Measurements from ENCODE around the gene FAM83B. TPM values are rescaled to one million over a fixed set of nuclear protein-coding genes. Genes with fewer than 3 reads are reported as not detected.

The FAM83B gene
- total RNA-seq, 1 experiment from 2014 or later, result 5.7 TPM

- Histone ChIP-seq H4K91ac (ENCODE audit: insufficient read length, low read depth, low read length) (no peak overlapping the region), H4K5ac (ENCODE audit: insufficient read length, low read depth, low read length) (no peak overlapping the region), H3K18ac (ENCODE audit: insufficient read length, low read depth, low read length) (no peak overlapping the region), H2BK20ac (ENCODE audit: low read depth, low read length, poor library complexity, severe bottlenecking) (no peak overlapping the region), H3K14ac (ENCODE audit: insufficient read depth, low read length) (no peak overlapping the region), H4K8ac (replicated peaks; ENCODE audit: insufficient read length, low read depth, low read length) (no peak overlapping the region), H2AFZ (ENCODE audit: low read length) (no peak overlapping the region), H2BK5ac (ENCODE audit: insufficient read length, low read length) (no peak overlapping the region), H3T11ph (ENCODE audit: low read length) (no peak overlapping the region), H2BK120ac (ENCODE audit: low read depth, low read length, poor library complexity, severe bottlenecking) (no peak overlapping the region), H3K27me3 (ENCODE audit: insufficient read depth, low read length) (no peaks in the 10 kb centered on the region), H2BK15ac (ENCODE audit: low read depth, low read length) (no peak overlapping the region), H3K27ac (ENCODE audit: insufficient read length, low read depth, low read length) (no peak overlapping the region), H4K20me1 (ENCODE audit: control insufficient read depth, insufficient read depth, insufficient read length) (no peaks in the 10 kb centered on the region), H3K56ac (ENCODE audit: insufficient read length, low read depth, low read length) (no peak overlapping the region), H3K9me3 (ENCODE audit: control insufficient read depth, low read depth, low read length) (no peaks in the 10 kb centered on the region), H3K23ac (ENCODE audit: insufficient read length, low read depth, low read length) (no peak overlapping the region), H3K79me2 (ENCODE audit: insufficient read depth, low read length) (no peaks in the 10 kb centered on the region), H3K4me1 (ENCODE audit: insufficient read depth, low read length) (no peaks in the 10 kb centered on the region), H3K4me2 (ENCODE audit: insufficient read depth, insufficient read length, low read length) (no peak overlapping the region), H3K4ac (ENCODE audit: low read depth, low read length) (no peak overlapping the region), H3K23me2 (ENCODE audit: insufficient read length, low read depth, low read length, poor library complexity, severe bottlenecking) (no peaks in the 10 kb centered on the region), H2AK5ac (ENCODE audit: insufficient read length, low read length) (no peak overlapping the region), H2BK12ac (ENCODE audit: insufficient read length, low read depth, low read length) (no peak overlapping the region), H3K9ac (ENCODE audit: extremely low read depth, insufficient read length, low read length) (no peak overlapping the region), H3K79me1 (ENCODE audit: insufficient read depth, low read depth, low read length, poor library complexity, severe bottlenecking) (no peaks in the 10 kb centered on the region)
- H3K4me3 Mint-ChIP-seq, result no peak overlapping the region
- no peak overlapping the region for H3K27ac Mint-ChIP-seq
- no peaks in the 10 kb centered on the region for H3K27me3 Mint-ChIP-seq (ENCODE audit: low read depth)
- no peak for TF ChIP-seq CTCF (conservative IDR thresholded peaks at IDR 0.05)
- WGBS (ENCODE audit: extremely low coverage, insufficient read length, low lambda C conversion rate), result no CpG with 5 or more reads among the region's 1 CpG
- H3K36me3 Mint-ChIP-seq (ENCODE audit: insufficient read depth in 1 of 3, low read depth in 3 of 3), result peaks cover 8 to 14% (median 9%) of the 10 kb centered on the region in 3 experiments; a peak in 6 of 7 replicates
- no peak for DNase-seq
- peaks cover 10 to 14% of the 10 kb centered on the region in 2 experiments for H3K9me3 Mint-ChIP-seq
- no peaks in the 10 kb centered on the region for H3K4me1 Mint-ChIP-seq
Measured at GRCh38 chr6:54929245-54929909, 82.8 kb downstream of the FAM83B start.

All from H9 (cell line).